ENCODE measurements around the gene AGK. TPM values are rescaled to one million over a fixed set of nuclear protein-coding genes. Genes with fewer than 3 reads are reported as not detected.
A peak's percentile ranks its signal among the peaks of the same experiment; 100 is the strongest.

The AGK gene
- total RNA-seq, 1 donor, result 28.7 TPM

- TF ChIP-seq, protein P1, sequence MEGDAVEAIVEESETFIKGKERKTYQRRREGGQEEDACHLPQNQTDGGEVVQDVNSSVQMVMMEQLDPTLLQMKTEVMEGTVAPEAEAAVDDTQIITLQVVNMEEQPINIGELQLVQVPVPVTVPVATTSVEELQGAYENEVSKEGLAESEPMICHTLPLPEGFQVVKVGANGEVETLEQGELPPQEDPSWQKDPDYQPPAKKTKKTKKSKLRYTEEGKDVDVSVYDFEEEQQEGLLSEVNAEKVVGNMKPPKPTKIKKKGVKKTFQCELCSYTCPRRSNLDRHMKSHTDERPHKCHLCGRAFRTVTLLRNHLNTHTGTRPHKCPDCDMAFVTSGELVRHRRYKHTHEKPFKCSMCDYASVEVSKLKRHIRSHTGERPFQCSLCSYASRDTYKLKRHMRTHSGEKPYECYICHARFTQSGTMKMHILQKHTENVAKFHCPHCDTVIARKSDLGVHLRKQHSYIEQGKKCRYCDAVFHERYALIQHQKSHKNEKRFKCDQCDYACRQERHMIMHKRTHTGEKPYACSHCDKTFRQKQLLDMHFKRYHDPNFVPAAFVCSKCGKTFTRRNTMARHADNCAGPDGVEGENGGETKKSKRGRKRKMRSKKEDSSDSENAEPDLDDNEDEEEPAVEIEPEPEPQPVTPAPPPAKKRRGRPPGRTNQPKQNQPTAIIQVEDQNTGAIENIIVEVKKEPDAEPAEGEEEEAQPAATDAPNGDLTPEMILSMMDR (IDR thresholded peaks at IDR 0.05; ENCODE audit: insufficient read depth, low read length), result no peak
- DNase-seq (ENCODE audit: low read depth), result no peak
- no peak overlapping the region for H3K4me3 ChIP-seq (ENCODE audit: low read depth, low read length)
Measured at GRCh38 chr7:141649137-141649864, 98.1 kb downstream of the AGK start.

- TF ChIP-seq, protein P1 (IDR thresholded peaks at IDR 0.05; ENCODE audit: insufficient read depth, low read length), result peak; percentile 82
- no peak overlapping the region for H3K4me3 ChIP-seq (ENCODE audit: low read depth, low read length)
- DNase-seq (ENCODE audit: low read depth), result peak; percentile 91
Measured at GRCh38 chr7:141649865-141650634, 98.8 kb downstream of the AGK start.

- no peak for DNase-seq (ENCODE audit: low read depth)
- TF ChIP-seq, protein P1 (IDR thresholded peaks at IDR 0.05; ENCODE audit: insufficient read depth, low read length), result no peak
- H3K4me3 ChIP-seq (ENCODE audit: low read depth, low read length), result no peak overlapping the region
Measured at GRCh38 chr7:141651417-141651816, 100.2 kb downstream of the AGK start.

DNA sequence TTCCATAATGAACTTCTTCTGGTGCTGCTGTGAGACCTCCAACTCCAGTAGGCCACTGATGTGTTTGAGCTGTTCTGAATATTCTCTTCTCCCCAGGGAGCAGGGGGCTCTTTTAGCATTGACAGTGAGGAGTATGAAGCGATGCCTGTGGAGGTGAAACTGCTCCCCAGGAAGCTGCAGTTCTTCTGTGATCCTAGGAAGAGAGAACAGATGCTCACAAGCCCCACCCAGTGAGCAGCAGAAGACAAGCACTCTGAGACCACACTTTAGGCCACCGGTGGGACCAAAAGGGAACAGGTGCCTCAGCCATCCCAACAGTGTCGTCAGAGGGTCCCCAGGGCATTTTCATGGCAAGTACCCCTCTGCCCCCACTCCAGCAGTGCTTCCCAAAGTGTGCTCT lies 101.5 kb downstream of the AGK start:
- DNase-seq (ENCODE audit: low read depth), result no peak
- TF ChIP-seq, protein P1 (IDR thresholded peaks at IDR 0.05; ENCODE audit: insufficient read depth, low read length), result no peak
- H3K4me3 ChIP-seq (ENCODE audit: low read depth, low read length), result no peak overlapping the region

- TF ChIP-seq, protein P1 (IDR thresholded peaks at IDR 0.05; ENCODE audit: insufficient read depth, low read length), result peak; percentile 74
- peak; percentile 73 for DNase-seq (ENCODE audit: low read depth)
Measured at GRCh38 chr7:141654551-141654950, 103.3 kb downstream of the AGK start.

GRCh38 chr7:141659501-141659900 lies 108.3 kb downstream of the AGK start:
- TF ChIP-seq, protein P1 (IDR thresholded peaks at IDR 0.05; ENCODE audit: insufficient read depth, low read length), result no peak
- H3K4me3 ChIP-seq (ENCODE audit: low read depth, low read length), result no peak overlapping the region
- no peak for DNase-seq (ENCODE audit: low read depth)

More at GRCh38 chr7:141654551-141654950, 103.3 kb downstream of the AGK start:
- H3K4me3 ChIP-seq (ENCODE audit: low read depth, low read length), result no peak overlapping the region

Data from fibroblast of the aortic adventitia (primary cell).